Right renal pelvis (tissue), 4 donors: ENCODE measurements around the gene ZPBP2. TPM values are rescaled to one million over a fixed set of nuclear protein-coding genes. Genes with fewer than 3 reads are reported as not detected.

ENCODE experiments used
- polyA plus RNA-seq, 4 donors: library from polyadenylated mRNA; unstranded; fragments of 120-200 nt; gene quantifications; one replicate each; pipeline ENCODE4 v1.2.1, GENCODE V29; 2013; ENCODE audit not compliant: insufficient read length in 4 of 4

The ZPBP2 gene
- polyA plus RNA-seq, 4 donors = 0.04 TPM; not detected in 3

Other genes with a start within 250 kb of the ZPBP2 start
- 10 to 100 TPM; 13.8 to 19.8 (median 17.3) TPM for gene PPP1R1B, start 241.2 kb upstream of the ZPBP2 start, polyA plus RNA-seq
- 10 to 100 TPM; 43.9 to 57.6 (median 48.6) TPM for gene STARD3, start 231.1 kb upstream of the ZPBP2 start, polyA plus RNA-seq
- 1 to 10 TPM in 3 of 4 donors, under 1 TPM in 1; 0.96 to 1.7 (median 1.4) TPM for gene TCAP, start 202.9 kb upstream of the ZPBP2 start, polyA plus RNA-seq
- 1 to 10 TPM; 1.3 to 3.4 (median 3.2) TPM for gene PNMT, start 199.7 kb upstream of the ZPBP2 start, polyA plus RNA-seq
- gene PGAP3, start 180.1 kb upstream of the ZPBP2 start, polyA plus RNA-seq = 10 to 100 TPM; 36.5 to 45.8 (median 38.1) TPM
- 100 to 1,000 TPM; 166 to 198 (median 183) TPM for gene ERBB2, start 168.1 kb upstream of the ZPBP2 start, polyA plus RNA-seq
- gene MIEN1, start 137.7 kb upstream of the ZPBP2 start, polyA plus RNA-seq = 10 to 100 TPM; 36.4 to 41.1 (median 39.1) TPM
- 10 to 100 TPM; 33.5 to 40.5 (median 39.2) TPM for gene GRB7, start 130.3 kb upstream of the ZPBP2 start, polyA plus RNA-seq
- gene IKZF3, start 3.9 kb upstream of the ZPBP2 start, polyA plus RNA-seq = under 1 TPM; 0.17 to 0.30 (median 0.22) TPM
- gene GSDMB, start 50.4 kb downstream of the ZPBP2 start, polyA plus RNA-seq = 10 to 100 TPM; 10.2 to 22.1 (median 11.2) TPM
- 100 to 1,000 TPM in 1 of 4 donors, 10 to 100 TPM in 3; 92.5 to 110 (median 98.6) TPM for gene ORMDL3, start 59.4 kb downstream of the ZPBP2 start, polyA plus RNA-seq
- gene LRRC3C, start 59.5 kb downstream of the ZPBP2 start, polyA plus RNA-seq = under 1 TPM in 1 of 4 donors, not detected in 3; 0.17 TPM
- gene GSDMA, start 94.8 kb downstream of the ZPBP2 start, polyA plus RNA-seq = 1 to 10 TPM in 3 of 4 donors, under 1 TPM in 1; 0.59 to 4.7 (median 2.4) TPM
- 100 to 1,000 TPM; 108 to 128 (median 115) TPM for gene PSMD3, start 112.6 kb downstream of the ZPBP2 start, polyA plus RNA-seq
- not detected for gene CSF3, start 147.2 kb downstream of the ZPBP2 start, polyA plus RNA-seq
- 100 to 1,000 TPM in 3 of 4 donors, 10 to 100 TPM in 1; 96.1 to 106 (median 103) TPM for gene MED24, start 186.2 kb downstream of the ZPBP2 start, polyA plus RNA-seq
- gene THRA, start 194.8 kb downstream of the ZPBP2 start, polyA plus RNA-seq = 10 to 100 TPM; 51.1 to 56.7 (median 55.3) TPM
- gene NR1D1, start 232.4 kb downstream of the ZPBP2 start, polyA plus RNA-seq = 1 to 10 TPM; 3.5 to 4.4 (median 4.1) TPM